ENCODE results near the gene MGAT2. TPM values are rescaled to one million over a fixed set of nuclear protein-coding genes. Genes with fewer than 3 reads are reported as not detected.

MGAT2 gene
- total and polyA plus RNA-seq, 11 donors: 6.8 to 28.8 (median 16.4) TPM

GRCh38 chr14:49586673-49587460 is 33.7 kb upstream of the MGAT2 start:
- no peak for DNase-seq
- Histone ChIP-seq H3K36me3 (peaks cover 0 to 32% (median 26%) of the 10 kb centered on the region in 9 donors), H3K9me3 (no peaks in the 10 kb centered on the region), H3K27ac (peak overlapping the region; percentile 56 to 98 (median 93)), H3K27me3 (no peaks in the 10 kb centered on the region), H3K4me1 (peaks cover 0 to 39% (median 17%) of the 10 kb centered on the region in 12 donors), H3K4me3 (peak overlapping the region; percentile 72 to 100 (median 90))
- TF ChIP-seq CTCF (IDR thresholded peaks at IDR 0.05) (peak; percentile 71 to 91 (median 82)), POLR2A (IDR thresholded peaks at IDR 0.05) (no peak)
- ATAC-seq: peak in 3 of 4 donors; percentile 14 to 31 (median 29)
- intact Hi-C loops (cut with DNase I): loop anchor here in 4 of 10 donors (1.0 to 5.0 kb wide), 2 partner anchors 11 to 35 kb away; partner anchors contain the start of genes MGAT2 (in 3 of the 4), RPL36AL (in 3 of the 4) and LRR1 (in 1 of the 4)
- 1 to 3% (median 2%) methylated on average over 11 to 13 of the region's 21 CpGs for WGBS, 4 donors

GRCh38 chr14:49589387-49589786 is 31.2 kb upstream of the MGAT2 start:
- Histone ChIP-seq H3K36me3 (peaks cover 0 to 7% (median 2%) of the 10 kb centered on the region in 9 donors), H3K27ac (no peak overlapping the region), H3K9me3 (no peaks in the 10 kb centered on the region), H3K4me1 (peaks cover 0 to 21% (median 9%) of the 10 kb centered on the region in 12 donors), H3K4me3 (no peak overlapping the region), H3K27me3 (no peaks in the 10 kb centered on the region)
- WGBS, 4 donors: 88 to 92% (median 90%) methylated on average over 3 of the region's 3 CpGs
- ATAC-seq (no peak), DNase-seq (no peak)
- TF ChIP-seq POLR2A (IDR thresholded peaks at IDR 0.05): no peak
- no peak for TF ChIP-seq CTCF (IDR thresholded peaks at IDR 0.05)
- intact Hi-C loops (cut with DNase I): loop anchor here in 3 of 10 donors (5.0 kb wide), 1 partner anchor 33 kb away; the partner anchor contains the start of genes MGAT2 (in 3 of the 3) and RPL36AL (in 3 of the 3)

GRCh38 chr14:49593016-49593415 is 27.6 kb upstream of the MGAT2 start:
- WGBS, 4 donors: 63 to 77% (median 71%) methylated on average over 3 of the region's 3 CpGs
- TF ChIP-seq CTCF (IDR thresholded peaks at IDR 0.05) (no peak), POLR2A (IDR thresholded peaks at IDR 0.05) (no peak)
- no peak for DNase-seq
- H3K4me3 ChIP-seq: no peak overlapping the region
- H3K9me3 ChIP-seq: no peaks in the 10 kb centered on the region
- ATAC-seq: no peak
- H3K27me3 ChIP-seq: no peaks in the 10 kb centered on the region
- no peaks in the 10 kb centered on the region for H3K36me3 ChIP-seq
- H3K4me1 ChIP-seq: peaks cover 0 to 28% (median 7%) of the 10 kb centered on the region in 12 donors
- intact Hi-C loops (cut with DNase I): no loop called here
- H3K27ac ChIP-seq: no peak overlapping the region

GRCh38 chr14:49594347-49595091 is 26.1 kb upstream of the MGAT2 start:
- 13 to 15% (median 13%) methylated on average over 4 of the region's 4 CpGs for WGBS, 4 donors
- DNase-seq: no peak
- peak in 2 of 4 donors; percentile 16 to 52 for ATAC-seq
- H3K36me3 ChIP-seq: no peaks in the 10 kb centered on the region
- peak overlapping the region in 8 of 12 donors; percentile 11 to 64 (median 26) for H3K27ac ChIP-seq
- no peak overlapping the region for H3K4me3 ChIP-seq
- TF ChIP-seq CTCF (IDR thresholded peaks at IDR 0.05): no peak
- no peak for TF ChIP-seq POLR2A (IDR thresholded peaks at IDR 0.05)
- H3K4me1 ChIP-seq: peaks cover 0 to 29% (median 7%) of the 10 kb centered on the region in 12 donors
- intact Hi-C loops (cut with DNase I): no loop called here
- no peaks in the 10 kb centered on the region for H3K27me3 ChIP-seq
- H3K9me3 ChIP-seq: no peaks in the 10 kb centered on the region
